Gastrocnemius medialis (tissue), 4 donors: Measurements from ENCODE around the gene NPTN. TPM values are rescaled to one million over a fixed set of nuclear protein-coding genes. Genes with fewer than 3 reads are reported as not detected.
A peak's percentile ranks its signal among the peaks of the same experiment; 100 is the strongest.
"Not testable (repeated sequence)": the region's sequence is repeated elsewhere in the genome, so short reads cannot be mapped to it uniquely, and the experiment has no call there.

Source experiments
- ATAC-seq, 2 donors: fragments of 150-250 bp; one replicate each; pipeline ENCODE4 v1.9.1; 2016
- DNase-seq, 2 donors: peaks; one replicate each; pipeline ENCODE4 v3.0.0-alpha.2; 2019
- H3K27ac ChIP-seq, 4 donors: fragments of 200-600 bp; sonication (generic); 1 replicate in 1 of 4; 2 replicates in 3 of 4; pipeline ENCODE4 v1.5.1; 2016 to 2018; ENCODE audit warnings: mild to moderate bottlenecking in 2 of 4, moderate library complexity in 1 of 4
- H3K27me3 ChIP-seq, 3 donors: fragments of 200-600 bp; sonication (generic) in 2 of 3; 1 replicate in 1 of 3; 2 replicates in 2 of 3; pipeline versions ENCODE4 v1.5.1 to v1.6.0; 2016 to 2019; ENCODE audit warnings: mild to moderate bottlenecking in 1 of 3, moderate library complexity in 1 of 3
- H3K36me3 ChIP-seq, 2 donors: fragments of 200-600 bp; sonication (generic) in 1 of 2; one replicate each; pipeline ENCODE4 v1.5.1; 2017 to 2018
- H3K4me1 ChIP-seq, 2 donors: fragments of 200-600 bp; sonication (generic) in 1 of 2; one replicate each; pipeline ENCODE4 v1.5.1; 2016 to 2017; ENCODE audit warnings: mild to moderate bottlenecking in 2 of 2
- H3K4me3 ChIP-seq, 4 donors: fragments of 200-600 bp; sonication (generic) in 3 of 4; 1 replicate in 1 of 4; 2 replicates in 3 of 4; pipeline ENCODE4 v1.5.1; 2016 to 2019; ENCODE audit warnings: mild to moderate bottlenecking in 2 of 4
- H3K9me3 ChIP-seq, 3 donors: fragments of 200-600 bp; sonication (generic) in 2 of 3; 1 replicate in 1 of 3; 2 replicates in 2 of 3; pipeline ENCODE4 v1.5.1; 2016 to 2019
- CTCF ChIP-seq, 5 experiments: fragments of 450-650 bp in 3 of 5; fragments of 200-600 bp in 2 of 5; sonication (generic) in 2 of 5; IDR thresholded peaks in 4 of 5; conservative IDR thresholded peaks in 1 of 5; 1 replicate in 4 of 5; 2 replicates in 1 of 5; pipeline ENCODE4 v1.5.1; 2016 to 2019; ENCODE audit warnings: antibody characterized with exemption in 5 of 5, mild to moderate bottlenecking in 3 of 5, moderate library complexity in 3 of 5
- POLR2A ChIP-seq, 2 donors: fragments of 450-650 bp; IDR thresholded peaks; one replicate each; pipeline ENCODE4 v1.6.1; 2017; ENCODE audit warnings: antibody characterized with exemption in 2 of 2, mild to moderate bottlenecking in 2 of 2, moderate library complexity in 2 of 2
- in situ Hi-C, 4 donors: fragments of 200-750 bp; cut with MboI; loops; one replicate each; pipeline versions ENCODE4 v1.15.0 to v1.8.0; 2017; ENCODE audit warnings: low sequenced_read_pairs in 4 of 4
- intact Hi-C: fragments of 100-400 bp; cut with DNase I; formaldehyde crosslinking; loops from one replicate; pipeline ENCODE4 v1.15.1; 2023; ENCODE audit warnings: low total_unique reads
- total RNA-seq, 4 donors: library from RNA; depleted of rRNA; stranded (reverse); fragments of >200 nt; gene quantifications; one replicate each; pipeline versions ENCODE4 v1.1.0 to v1.2.3, GENCODE V29; 2016

The NPTN gene
- total RNA-seq, 4 donors from 2014 or later, result 26.5 to 32.9 (median 29.7) TPM

- no peak overlapping the region for H3K27ac ChIP-seq
These were observed 49.6 kb downstream of the NPTN start for GRCh38 chr15:73583544-73583943.

GRCh38 chr15:73582851-73583379 is 50.3 kb downstream of the NPTN start:
- Histone ChIP-seq H3K27ac (no peak overlapping the region), H3K4me3 (no peak overlapping the region), H3K27me3 (no peaks in the 10 kb centered on the region), H3K4me1 (no peaks in the 10 kb centered on the region), H3K9me3 (no peaks in the 10 kb centered on the region), H3K36me3 (peaks cover 0 to 34% of the 10 kb centered on the region in 2 donors)
- intact Hi-C loops, result no loop called here
- in situ Hi-C loops, result no loop called here
- TF ChIP-seq CTCF (IDR thresholded peaks at IDR 0.05 in 4 of 5, conservative IDR thresholded peaks at IDR 0.05 in 1 of 5) (no peak), POLR2A (IDR thresholded peaks at IDR 0.05) (no peak)
- ATAC-seq (no peak), DNase-seq (no peak)

More at GRCh38 chr15:73583544-73583943, 49.6 kb downstream of the NPTN start:
- in situ Hi-C loops (no loop called here), intact Hi-C loops (no loop called here)
- Histone ChIP-seq H3K4me1 (no peaks in the 10 kb centered on the region), H3K9me3 (no peaks in the 10 kb centered on the region), H3K4me3 (no peak overlapping the region), H3K27me3 (no peaks in the 10 kb centered on the region), H3K36me3 (peaks cover 0 to 38% of the 10 kb centered on the region in 2 donors)
- DNase-seq (no peak), ATAC-seq (no peak)
- TF ChIP-seq CTCF (IDR thresholded peaks at IDR 0.05 in 4 of 5, conservative IDR thresholded peaks at IDR 0.05 in 1 of 5) (no peak), POLR2A (IDR thresholded peaks at IDR 0.05) (no peak)

DNA sequence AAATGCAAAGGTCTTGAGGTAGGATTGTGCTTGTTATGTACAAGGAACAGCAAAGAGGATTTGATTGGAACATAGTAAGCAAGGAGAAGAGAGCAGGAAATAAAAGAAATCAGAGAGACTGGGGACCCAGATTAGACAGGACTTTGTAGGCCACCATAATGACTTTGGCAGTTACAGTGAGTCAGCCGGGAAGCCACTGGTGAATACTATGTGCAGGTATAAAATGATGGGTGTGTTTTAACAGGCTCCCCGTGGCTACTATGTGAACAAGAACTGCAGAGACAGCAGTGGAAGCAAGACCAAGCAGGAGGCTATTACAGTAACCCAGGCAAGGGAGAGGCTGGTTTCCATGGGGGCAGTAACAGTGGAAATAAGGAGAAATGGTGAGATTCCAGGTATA is 55.2 kb downstream of the NPTN start:
- DNase-seq (no peak), ATAC-seq (no peak)
- Histone ChIP-seq H3K4me1 (peaks cover 0 to 14% of the 10 kb centered on the region in 2 donors), H3K9me3 (no peaks in the 10 kb centered on the region), H3K27ac (no peak overlapping the region), H3K36me3 (peaks cover 0 to 20% of the 10 kb centered on the region in 2 donors), H3K27me3 (no peaks in the 10 kb centered on the region), H3K4me3 (no peak overlapping the region)
- no peak for TF ChIP-seq POLR2A (IDR thresholded peaks at IDR 0.05)
- TF ChIP-seq CTCF (IDR thresholded peaks at IDR 0.05 in 4 of 5, conservative IDR thresholded peaks at IDR 0.05 in 1 of 5), result no peak
- in situ Hi-C loops (no loop called here), intact Hi-C loops (no loop called here)

DNA sequence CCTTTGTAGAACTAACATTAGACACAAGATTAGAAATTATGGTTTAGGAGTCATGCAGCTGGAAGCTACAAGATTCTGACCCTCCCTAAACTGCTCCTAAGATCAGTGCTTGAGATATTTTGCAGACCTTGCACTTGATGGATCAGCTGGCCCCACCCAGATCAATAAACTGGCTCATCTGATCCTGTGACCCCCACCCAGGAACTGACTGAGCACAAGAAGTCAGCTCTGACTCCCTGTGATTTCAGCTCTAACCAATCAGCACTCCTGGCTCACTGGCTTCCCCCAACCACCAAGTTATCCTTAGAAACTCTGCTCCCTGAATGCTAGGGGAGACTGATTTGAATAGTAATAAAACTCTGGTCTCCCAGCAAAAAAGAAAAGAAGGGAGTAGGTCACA is 55.6 kb downstream of the NPTN start:
- ATAC-seq, H3K27ac ChIP-seq, H3K4me3 ChIP-seq, intact Hi-C loops, in situ Hi-C loops, DNase-seq, H3K9me3 ChIP-seq, H3K27me3 ChIP-seq: not testable (repeated sequence)
- H3K36me3 ChIP-seq, result peaks cover 0 to 20% of the 10 kb centered on the region in 2 donors
- H3K4me1 ChIP-seq, result peaks cover 0 to 14% of the 10 kb centered on the region in 2 donors

- DNase-seq (peak; percentile 56 to 64), ATAC-seq (peak; percentile 89 to 96)
- Histone ChIP-seq H3K4me1 (peaks cover 0 to 14% of the 10 kb centered on the region in 2 donors), H3K4me3 (no peak overlapping the region), H3K27me3 (no peaks in the 10 kb centered on the region), H3K9me3 (no peaks in the 10 kb centered on the region), H3K27ac (peak overlapping the region; percentile 10 to 76 (median 38)), H3K36me3 (peaks cover 0 to 28% of the 10 kb centered on the region in 2 donors)
- TF ChIP-seq POLR2A (IDR thresholded peaks at IDR 0.05), result no peak
- TF ChIP-seq CTCF (IDR thresholded peaks at IDR 0.05 in 4 of 5, conservative IDR thresholded peaks at IDR 0.05 in 1 of 5), result no peak
- intact Hi-C loops, result no loop called here
- in situ Hi-C loops, result no loop called here
These were observed 57.4 kb downstream of the NPTN start for GRCh38 chr15:73575636-73576247.
